ENCODE results near the gene DEFB118.
"Not testable (repeated sequence)": the region's sequence is repeated elsewhere in the genome, so short reads cannot be mapped to it uniquely, and the experiment has no call there.

The DEFB118 gene

GRCh38 chr20:31368301-31368700 is at the start of gene DEFB118:
Gene DEFB118 (plus strand): TSS chr20:31368601. CDS start chr20:31368651, 50 bp downstream.
- no peak for DNase-seq (ENCODE audit: low read depth in 2 of 2, low spot score in 1 of 2)

GRCh38 chr20:31322504-31322903 is 45.9 kb upstream of the DEFB118 start:
- no peak for DNase-seq (ENCODE audit: low read depth in 2 of 2, low spot score in 1 of 2)

- DNase-seq (ENCODE audit: low read depth in 2 of 2, low spot score in 1 of 2) = no peak
These were observed 37.5 kb upstream of the DEFB118 start for GRCh38 chr20:31330893-31331292.

GRCh38 chr20:31341470-31341869 is 26.9 kb upstream of the DEFB118 start:
- no peak for DNase-seq (ENCODE audit: low read depth in 2 of 2, low spot score in 1 of 2)

GRCh38 chr20:31355981-31356380 is 12.4 kb upstream of the DEFB118 start:
- DNase-seq (ENCODE audit: low read depth in 2 of 2, low spot score in 1 of 2) = no peak

GRCh38 chr20:31363295-31363694 is 5.1 kb upstream of the DEFB118 start:
- no peak for DNase-seq (ENCODE audit: low read depth in 2 of 2, low spot score in 1 of 2)

- not testable (repeated sequence) for DNase-seq (ENCODE audit: low read depth in 2 of 2, low spot score in 1 of 2)
These were observed 4.1 kb upstream of the DEFB118 start for GRCh38 chr20:31364272-31364671.

- no peak for DNase-seq (ENCODE audit: low read depth in 2 of 2, low spot score in 1 of 2)
These were observed 5.9 kb downstream of the DEFB118 start for GRCh38 chr20:31374346-31374745.

- no peak for DNase-seq (ENCODE audit: low read depth in 2 of 2, low spot score in 1 of 2)
These were observed 22.1 kb downstream of the DEFB118 start, which contains the start of gene DEFB119 for GRCh38 chr20:31390490-31390889. Gene DEFB119 (minus strand): TSS chr20:31390590. CDS start chr20:31390483, 107 bp downstream.

- no peak for DNase-seq (ENCODE audit: low read depth in 2 of 2, low spot score in 1 of 2)
These were observed 24.4 kb downstream of the DEFB118 start for GRCh38 chr20:31392836-31393235.

- DNase-seq (ENCODE audit: low read depth in 2 of 2, low spot score in 1 of 2) = no peak
These were observed 26.5 kb downstream of the DEFB118 start for GRCh38 chr20:31394900-31395299.

GRCh38 chr20:31403886-31404285 is 35.5 kb downstream of the DEFB118 start:
- no peak for DNase-seq (ENCODE audit: low read depth in 2 of 2, low spot score in 1 of 2)

- DNase-seq (ENCODE audit: low read depth in 2 of 2, low spot score in 1 of 2) = no peak
These were observed 37.7 kb downstream of the DEFB118 start, which contains the start of gene DEFB121 for GRCh38 chr20:31406115-31406514. Gene DEFB121 (minus strand): TSS chr20:31406215. CDS start chr20:31406152, 63 bp downstream.

- DNase-seq (ENCODE audit: low read depth in 2 of 2, low spot score in 1 of 2) = no peak
These were observed 41.6 kb downstream of the DEFB118 start for GRCh38 chr20:31410011-31410410.

GRCh38 chr20:31414381-31414780 is 46.0 kb downstream of the DEFB118 start:
- DNase-seq (ENCODE audit: low read depth in 2 of 2, low spot score in 1 of 2) = no peak

GRCh38 chr20:31415653-31416052 is 47.3 kb downstream of the DEFB118 start:
- DNase-seq (ENCODE audit: low read depth in 2 of 2, low spot score in 1 of 2) = no peak

GRCh38 chr20:31418307-31418706 is 49.9 kb downstream of the DEFB118 start:
- DNase-seq (ENCODE audit: low read depth in 2 of 2, low spot score in 1 of 2) = no peak
